Measurements from ENCODE around the gene KRTAP15-1. TPM values are rescaled to one million over a fixed set of nuclear protein-coding genes. Genes with fewer than 3 reads are reported as not detected.

The KRTAP15-1 gene
- total RNA-seq, 1 experiment from 2014 or later = not detected

DNA sequence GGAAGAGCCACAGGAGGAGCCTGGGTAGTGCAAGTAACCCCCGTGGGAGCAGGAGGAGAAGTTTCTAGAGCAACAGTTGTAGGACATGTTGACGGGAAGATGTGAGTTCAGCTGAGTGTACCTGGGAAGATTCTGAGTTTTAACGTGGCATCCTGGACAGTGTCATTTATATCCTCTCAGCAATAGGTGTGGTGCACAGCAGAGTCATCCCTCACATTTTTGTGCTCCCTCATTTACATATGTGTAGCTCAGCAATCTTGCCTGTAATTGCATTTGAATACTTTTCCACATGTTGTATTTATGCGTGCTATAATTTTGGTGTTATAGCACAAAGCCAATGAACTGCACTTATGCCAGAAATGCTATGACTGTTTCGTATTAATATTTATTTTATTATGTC lies 14.2 kb upstream of the KRTAP15-1 start, which contains the start of gene KRTAP13-3:
Gene KRTAP13-3, minus strand, starts transcription at position 101 of the 400 bp plus-strand sequence. Its CDS starts 14 bp downstream, at position 87.
- Histone ChIP-seq H2AFZ (ENCODE audit: low read length) (no peak within 1 kb of the TSS), H3F3A (ENCODE audit: low read length, unreplicated experiment) (no peaks in the 10 kb centered on the region), H3K9me2 (replicated peaks; ENCODE audit: low read length) (no peaks in the 10 kb centered on the region), H3K27me3 (ENCODE audit: low read length) (peaks cover 39% of the 10 kb centered on the region), H3K9ac (ENCODE audit: low read length) (no peak within 1 kb of the TSS), H3K4me2 (ENCODE audit: low read length) (no peak within 1 kb of the TSS), H3K27ac (ENCODE audit: low read length) (no peak within 1 kb of the TSS), H3K4me3 (ENCODE audit: low read length) (no peak within 1 kb of the TSS), H3K79me2 (ENCODE audit: low read length) (no peaks in the 10 kb centered on the region), H3K36me3 (ENCODE audit: low read depth, low read length) (no peaks in the 10 kb centered on the region), H3K9me3 (ENCODE audit: low read length) (no peaks in the 10 kb centered on the region), H4K20me1 (ENCODE audit: low read length) (no peaks in the 10 kb centered on the region), H3K4me1 (ENCODE audit: insufficient read depth, low read length) (no peaks in the 10 kb centered on the region)
- DNase-seq = no peak
- POLR2A ChIA-PET (ENCODE audit: unreplicated experiment) = no interaction called here
- ATAC-seq = no peak
- BruUV-seq (replicated peaks) = no TSS peak
- TF ChIP-seq, protein P1, sequence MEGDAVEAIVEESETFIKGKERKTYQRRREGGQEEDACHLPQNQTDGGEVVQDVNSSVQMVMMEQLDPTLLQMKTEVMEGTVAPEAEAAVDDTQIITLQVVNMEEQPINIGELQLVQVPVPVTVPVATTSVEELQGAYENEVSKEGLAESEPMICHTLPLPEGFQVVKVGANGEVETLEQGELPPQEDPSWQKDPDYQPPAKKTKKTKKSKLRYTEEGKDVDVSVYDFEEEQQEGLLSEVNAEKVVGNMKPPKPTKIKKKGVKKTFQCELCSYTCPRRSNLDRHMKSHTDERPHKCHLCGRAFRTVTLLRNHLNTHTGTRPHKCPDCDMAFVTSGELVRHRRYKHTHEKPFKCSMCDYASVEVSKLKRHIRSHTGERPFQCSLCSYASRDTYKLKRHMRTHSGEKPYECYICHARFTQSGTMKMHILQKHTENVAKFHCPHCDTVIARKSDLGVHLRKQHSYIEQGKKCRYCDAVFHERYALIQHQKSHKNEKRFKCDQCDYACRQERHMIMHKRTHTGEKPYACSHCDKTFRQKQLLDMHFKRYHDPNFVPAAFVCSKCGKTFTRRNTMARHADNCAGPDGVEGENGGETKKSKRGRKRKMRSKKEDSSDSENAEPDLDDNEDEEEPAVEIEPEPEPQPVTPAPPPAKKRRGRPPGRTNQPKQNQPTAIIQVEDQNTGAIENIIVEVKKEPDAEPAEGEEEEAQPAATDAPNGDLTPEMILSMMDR (conservative IDR thresholded peaks at IDR 0.05; ENCODE audit: low read depth, low read length) = no peak
- TF ChIP-seq EZH2 (IDR thresholded peaks at IDR 0.05; ENCODE audit: low read length, unreplicated experiment) (no peak), EZH2phosphoT487 (IDR thresholded peaks at IDR 0.05; ENCODE audit: borderline replicate concordance, low read length) (no peak)
- intact Hi-C loops (cut with micrococcal nuclease) = no loop called here
- CTCF ChIA-PET = no interaction called here

DNA sequence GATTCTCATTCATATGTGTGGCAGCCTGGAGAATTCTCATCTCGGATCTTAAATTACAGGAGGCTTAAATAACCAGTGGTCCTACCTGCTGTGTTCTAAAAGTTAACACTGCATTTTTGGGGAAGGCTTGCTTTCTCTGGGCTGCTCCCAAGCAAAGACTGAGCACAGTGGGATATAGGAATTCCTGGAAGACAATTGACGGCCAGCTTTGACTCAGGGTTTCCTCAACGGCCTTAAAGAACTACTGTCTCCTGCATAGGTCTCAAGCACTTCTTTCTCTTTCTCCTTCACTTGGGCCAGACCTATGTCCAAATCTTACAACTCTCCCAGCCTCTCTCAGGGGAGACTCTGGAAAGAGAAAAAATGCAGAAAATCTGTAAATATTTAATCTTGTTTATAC lies 13.3 kb upstream of the KRTAP15-1 start:
- CTCF ChIA-PET = no interaction called here

DNA sequence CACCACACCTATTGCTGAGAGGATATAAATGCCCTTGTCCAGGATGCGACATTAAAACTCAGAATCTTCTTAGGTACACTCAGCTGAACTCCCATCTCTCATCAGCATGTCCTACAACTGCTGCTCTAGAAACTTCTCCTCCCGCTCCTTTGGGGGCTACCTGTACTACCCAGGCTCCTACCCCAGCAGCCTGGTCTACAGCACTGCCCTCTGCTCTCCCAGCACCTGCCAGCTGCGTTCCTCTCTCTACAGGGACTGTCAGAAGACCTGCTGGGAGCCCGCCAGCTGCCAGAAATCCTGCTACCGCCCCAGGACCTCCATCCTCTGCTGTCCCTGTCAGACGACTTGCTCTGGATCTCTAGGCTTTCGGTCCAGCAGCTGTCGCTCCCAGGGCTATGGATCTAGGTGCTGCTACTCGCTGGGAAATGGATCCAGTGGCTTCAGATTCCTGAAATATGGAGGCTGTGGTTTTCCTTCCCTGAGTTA lies 9.9 kb upstream of the KRTAP15-1 start, which contains the start of gene KRTAP13-4:
Gene KRTAP13-4, plus strand, starts transcription at position 51 of the 486 bp plus-strand sequence. Its CDS starts 56 bp downstream, at position 107.
- DNase-seq (no peak), ATAC-seq (no peak)
- H4K20me1 ChIP-seq (ENCODE audit: low read length) = no peaks in the 10 kb centered on the region
- H3K4me3 ChIP-seq (ENCODE audit: low read length) = no peak within 1 kb of the TSS
- POLR2A ChIA-PET (ENCODE audit: unreplicated experiment) = no interaction called here
- no peaks in the 10 kb centered on the region for H3K36me3 ChIP-seq (ENCODE audit: low read depth, low read length)
- no peaks in the 10 kb centered on the region for H3K9me2 ChIP-seq (replicated peaks; ENCODE audit: low read length)
- no peaks in the 10 kb centered on the region for H3K9me3 ChIP-seq (ENCODE audit: low read length)
- peaks cover 37% of the 10 kb centered on the region for H3K27me3 ChIP-seq (ENCODE audit: low read length)
- H3K4me1 ChIP-seq (ENCODE audit: insufficient read depth, low read length) = no peaks in the 10 kb centered on the region
- no peaks in the 10 kb centered on the region for H3K79me2 ChIP-seq (ENCODE audit: low read length)
- no peak within 1 kb of the TSS for H2AFZ ChIP-seq (ENCODE audit: low read length)
- TF ChIP-seq, protein P1 (conservative IDR thresholded peaks at IDR 0.05; ENCODE audit: low read depth, low read length) = no peak
- no peak for TF ChIP-seq EZH2phosphoT487 (IDR thresholded peaks at IDR 0.05; ENCODE audit: borderline replicate concordance, low read length)
- no peak for TF ChIP-seq EZH2 (IDR thresholded peaks at IDR 0.05; ENCODE audit: low read length, unreplicated experiment)
- H3K4me2 ChIP-seq (ENCODE audit: low read length) = no peak within 1 kb of the TSS
- intact Hi-C loops (cut with micrococcal nuclease) = loop anchor here (10.0 kb wide), 1 partner anchor 655 kb away; no protein-coding TSS in a partner anchor
- H3K27ac ChIP-seq (ENCODE audit: low read length) = no peak within 1 kb of the TSS
- BruUV-seq (replicated peaks) = no TSS peak
- H3F3A ChIP-seq (ENCODE audit: low read length, unreplicated experiment) = no peaks in the 10 kb centered on the region
- H3K9ac ChIP-seq (ENCODE audit: low read length) = no peak within 1 kb of the TSS
- CTCF ChIA-PET = no interaction called here

More for the DNA sequence above, 13.3 kb upstream of the KRTAP15-1 start:
- intact Hi-C loops (cut with micrococcal nuclease) = no loop called here
- H3K4me2 ChIP-seq (ENCODE audit: low read length) = no peak overlapping the region
- no peaks in the 10 kb centered on the region for H4K20me1 ChIP-seq (ENCODE audit: low read length)
- H3K9me2 ChIP-seq (replicated peaks; ENCODE audit: low read length) = no peaks in the 10 kb centered on the region
- no peaks in the 10 kb centered on the region for H3K9me3 ChIP-seq (ENCODE audit: low read length)
- no peaks in the 10 kb centered on the region for H3K79me2 ChIP-seq (ENCODE audit: low read length)
- H3K9ac ChIP-seq (ENCODE audit: low read length) = no peak overlapping the region
- ATAC-seq (no peak), DNase-seq (no peak)
- H3F3A ChIP-seq (ENCODE audit: low read length, unreplicated experiment) = no peaks in the 10 kb centered on the region
- H3K4me3 ChIP-seq (ENCODE audit: low read length) = no peak overlapping the region
- no peak overlapping the region for H2AFZ ChIP-seq (ENCODE audit: low read length)
- no peak overlapping the region for H3K27ac ChIP-seq (ENCODE audit: low read length)
- POLR2A ChIA-PET (ENCODE audit: unreplicated experiment) = no interaction called here
- H3K4me1 ChIP-seq (ENCODE audit: insufficient read depth, low read length) = no peaks in the 10 kb centered on the region
- no peak for TF ChIP-seq EZH2 (IDR thresholded peaks at IDR 0.05; ENCODE audit: low read length, unreplicated experiment)
- no peak for TF ChIP-seq EZH2phosphoT487 (IDR thresholded peaks at IDR 0.05; ENCODE audit: borderline replicate concordance, low read length)
- TF ChIP-seq, protein P1 (conservative IDR thresholded peaks at IDR 0.05; ENCODE audit: low read depth, low read length) = no peak
- peaks cover 43% of the 10 kb centered on the region for H3K27me3 ChIP-seq (ENCODE audit: low read length)
- H3K36me3 ChIP-seq (ENCODE audit: low read depth, low read length) = no peaks in the 10 kb centered on the region
- BruUV-seq (replicated peaks) = no TSS peak
